GM18505 (cell line): ENCODE data around the gene PVALB.

Experiments used
- ATAC-seq: cut with Tn5 transposase; IDR thresholded peaks from one replicate; pipeline ENCODE4 v1.9.1; 2021; ENCODE audit not compliant: unreplicated experiment
- POLR2A ChIP-seq: IDR thresholded peaks from 4 replicates; pipeline ENCODE4 v1.6.1; 2011; ENCODE audit warnings: borderline replicate concordance; ENCODE audit not compliant: insufficient read depth, insufficient read length; ENCODE audit errors: extremely low read depth

PVALB gene

GRCh38 chr22:36769541-36770512, 47.0 kb downstream of the PVALB start:
- no peak for ATAC-seq
- TF ChIP-seq POLR2A = no peak

DNA sequence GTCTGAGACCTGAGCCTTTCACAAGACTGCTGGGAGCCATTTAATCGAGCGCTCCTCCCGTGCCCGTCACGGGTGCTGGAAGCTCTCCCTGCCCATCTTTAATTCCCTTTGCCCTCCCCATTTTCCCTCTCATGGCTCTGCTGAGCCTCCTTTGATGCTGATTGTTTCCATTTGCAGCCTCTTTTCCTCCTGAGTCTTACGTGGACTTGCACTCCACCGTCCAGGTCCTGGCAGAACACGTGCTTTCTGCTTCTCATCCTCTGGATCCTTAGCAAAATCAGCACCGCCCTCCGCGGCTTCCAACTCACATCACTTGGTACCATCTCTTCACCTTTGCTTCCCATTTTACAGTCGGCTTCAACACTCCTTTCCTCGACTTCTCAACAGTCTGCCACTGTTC, 48.2 kb downstream of the PVALB start:
- TF ChIP-seq POLR2A = no peak
- no peak for ATAC-seq

DNA sequence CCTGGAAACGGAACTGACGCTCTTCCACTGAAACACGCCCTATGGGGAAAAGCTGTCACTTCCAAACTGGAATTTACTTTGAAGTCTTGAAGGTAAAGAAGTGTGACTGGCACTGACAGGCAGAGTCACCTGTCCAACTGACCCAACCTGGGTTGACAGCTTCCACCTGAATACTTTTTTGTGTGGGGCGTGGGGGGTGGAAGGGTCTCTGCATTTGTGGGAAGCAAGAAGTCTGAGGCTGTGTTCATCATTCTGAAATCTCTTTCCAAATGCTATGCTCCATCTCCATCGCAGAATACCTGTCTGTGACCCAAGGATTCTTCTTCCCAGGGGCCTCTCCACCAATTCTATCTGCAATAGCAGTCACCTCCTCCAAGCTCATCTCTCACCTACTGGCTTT, 48.7 kb downstream of the PVALB start:
- TF ChIP-seq POLR2A = no peak
- no peak for ATAC-seq

GRCh38 chr22:36767035-36767775, 49.6 kb downstream of the PVALB start:
- ATAC-seq = no peak
- TF ChIP-seq POLR2A = no peak

DNA sequence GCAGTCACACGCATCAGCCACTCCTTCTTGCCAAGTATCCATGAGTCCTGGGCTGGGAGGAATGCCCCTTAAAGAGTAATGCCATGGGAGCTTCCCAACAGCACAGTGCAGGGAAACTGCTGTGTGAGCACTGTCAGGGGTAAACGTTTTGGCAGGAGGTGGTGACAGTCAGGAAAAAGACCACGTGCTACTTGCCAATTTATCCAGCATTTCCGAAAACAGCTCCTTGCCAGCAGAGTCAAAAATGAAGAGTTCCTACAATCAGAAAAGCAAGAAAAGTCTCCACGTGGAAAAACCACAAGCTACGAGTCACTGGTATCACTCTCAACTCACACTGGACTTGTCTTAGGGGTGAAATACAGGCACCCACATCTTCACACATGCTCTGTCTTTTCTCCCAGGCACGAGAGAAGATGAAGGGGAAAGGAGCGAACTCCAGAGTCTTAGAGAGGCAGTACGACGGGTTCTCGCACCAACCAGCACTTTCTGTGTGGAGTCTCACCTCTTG, 50.8 kb downstream of the PVALB start:
- no peak for ATAC-seq
- TF ChIP-seq POLR2A = no peak

DNA sequence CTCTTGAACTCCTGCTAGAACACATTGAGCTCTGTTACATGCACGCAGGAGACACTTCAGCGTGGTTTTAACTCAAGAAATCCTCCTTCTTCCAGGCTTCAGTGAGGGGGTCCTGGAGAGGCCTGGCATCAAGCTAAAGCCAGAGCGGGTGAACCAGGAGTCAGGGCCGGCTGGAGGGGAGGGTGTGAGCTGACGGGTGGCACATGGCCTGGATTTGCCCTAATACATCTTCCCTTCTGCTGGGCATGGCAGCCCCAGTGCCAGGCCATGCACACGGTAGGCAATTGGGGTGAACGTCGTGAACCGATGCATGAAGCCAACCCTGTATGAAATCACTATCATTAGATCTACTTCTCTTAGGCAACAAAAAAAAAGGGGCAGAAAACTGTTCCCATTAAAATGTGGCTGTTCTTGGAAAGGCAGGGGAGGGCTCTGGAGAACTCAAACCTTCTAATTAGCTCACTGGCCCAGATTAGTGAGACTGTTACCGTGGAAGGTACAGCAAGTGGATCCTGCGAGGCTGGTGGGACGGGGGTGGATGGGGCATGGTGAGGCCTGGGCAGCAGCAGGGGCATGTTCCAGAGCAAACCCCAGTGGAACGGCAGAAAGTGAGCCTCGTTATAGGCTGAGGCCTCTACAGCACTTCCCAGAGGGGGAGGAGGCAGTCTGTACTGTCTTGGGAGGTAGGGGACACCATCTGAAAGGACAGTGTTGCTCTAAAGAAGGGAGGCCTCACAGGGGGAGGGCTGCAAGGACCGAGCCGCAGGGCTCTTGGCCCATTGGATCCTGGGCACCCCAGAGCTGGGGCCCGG, 51.5 kb downstream of the PVALB start:
- no peak for ATAC-seq
- TF ChIP-seq POLR2A = no peak

- no peak for TF ChIP-seq POLR2A
- ATAC-seq = no peak
Observed at GRCh38 chr22:36764641-36765040, 52.2 kb downstream of the PVALB start.

DNA sequence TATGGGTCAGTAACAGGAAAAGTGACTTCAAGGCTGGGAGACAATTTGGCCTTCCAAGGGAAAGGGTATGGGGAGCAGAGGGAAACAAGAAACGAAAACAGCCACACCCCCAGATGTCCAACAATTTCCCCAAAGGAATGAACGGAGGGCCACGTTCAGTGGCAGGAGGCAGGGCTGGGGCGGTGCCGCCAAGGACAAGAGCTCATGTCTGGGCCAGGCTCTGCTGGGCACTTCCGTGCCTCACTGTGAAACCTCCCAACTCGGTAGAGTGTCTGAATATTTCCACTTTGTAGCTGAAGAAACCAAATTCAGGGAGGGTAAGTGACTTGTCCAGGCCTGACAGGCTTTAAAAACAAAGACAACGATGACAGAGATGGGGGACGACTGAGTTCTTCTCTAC, 52.8 kb downstream of the PVALB start:
- TF ChIP-seq POLR2A = no peak
- no peak for ATAC-seq

GRCh38 chr22:36763576-36763975, 53.3 kb downstream of the PVALB start:
- no peak for ATAC-seq
- no peak for TF ChIP-seq POLR2A

GRCh38 chr22:36762687-36763260, 54.1 kb downstream of the PVALB start:
- no peak for ATAC-seq
- no peak for TF ChIP-seq POLR2A

- ATAC-seq = no peak
Observed at GRCh38 chr22:36761553-36762240, 55.1 kb downstream of the PVALB start.

GRCh38 chr22:36760786-36761185, 56.0 kb downstream of the PVALB start:
- ATAC-seq = no peak
- no peak for TF ChIP-seq POLR2A

More at GRCh38 chr22:36761553-36762240, 55.1 kb downstream of the PVALB start:
- no peak for TF ChIP-seq POLR2A

DNA sequence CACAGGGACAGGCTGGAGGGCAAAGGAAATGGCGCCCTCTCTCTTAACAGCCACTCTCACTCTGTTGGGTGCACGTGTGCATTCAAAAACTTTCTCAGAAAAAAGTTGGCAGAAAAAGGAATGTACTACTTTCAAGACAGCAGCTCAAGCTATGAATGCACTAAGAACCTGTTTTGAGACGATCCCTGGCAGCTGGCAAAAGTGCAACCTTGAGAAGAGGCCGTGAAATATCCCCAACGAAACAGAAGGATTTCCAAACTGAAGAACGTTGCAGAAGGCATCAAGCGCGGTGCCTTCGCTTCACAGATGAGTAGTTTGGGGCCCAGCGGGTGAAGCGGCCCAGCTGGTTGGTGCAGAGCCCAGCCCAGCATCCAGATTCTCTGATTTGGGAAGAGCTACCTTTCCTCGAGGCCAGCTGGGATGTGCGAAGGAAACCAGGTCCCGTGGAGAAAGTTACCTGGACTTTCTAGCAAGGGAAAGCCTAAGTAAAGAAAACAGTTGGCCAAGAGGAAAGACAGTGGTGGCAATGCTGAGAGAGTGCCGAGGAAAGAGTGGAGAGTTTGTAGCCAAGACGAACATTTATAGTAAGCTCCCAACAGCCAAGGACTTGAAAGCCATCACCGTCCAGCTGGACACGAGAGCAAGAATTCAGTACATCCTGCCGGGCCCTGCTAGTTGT, 57.2 kb downstream of the PVALB start:
- ATAC-seq = no peak
- TF ChIP-seq POLR2A = no peak
